Measurements from ENCODE around the gene GSG1L.

DNA sequence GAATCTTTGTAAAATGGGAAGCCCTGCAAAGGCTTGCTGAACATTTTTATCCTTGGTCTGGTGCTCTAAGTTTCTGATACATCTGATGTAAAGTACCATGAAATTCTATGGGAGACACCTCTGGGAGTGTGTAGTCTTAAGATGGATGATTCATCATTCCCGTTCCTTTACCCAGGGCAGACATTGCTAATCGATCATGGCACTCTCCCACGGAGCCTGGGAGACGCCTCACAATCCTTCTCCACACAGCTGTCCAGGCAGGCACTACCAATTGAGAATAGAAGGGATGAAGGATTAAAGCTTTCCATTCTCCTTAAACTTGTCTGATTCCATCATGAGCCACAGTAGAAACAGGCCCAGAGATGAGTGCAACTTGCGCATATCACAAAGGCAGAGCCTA lies 144.8 kb downstream of the GSG1L start:
- TF ChIP-seq, protein P1, sequence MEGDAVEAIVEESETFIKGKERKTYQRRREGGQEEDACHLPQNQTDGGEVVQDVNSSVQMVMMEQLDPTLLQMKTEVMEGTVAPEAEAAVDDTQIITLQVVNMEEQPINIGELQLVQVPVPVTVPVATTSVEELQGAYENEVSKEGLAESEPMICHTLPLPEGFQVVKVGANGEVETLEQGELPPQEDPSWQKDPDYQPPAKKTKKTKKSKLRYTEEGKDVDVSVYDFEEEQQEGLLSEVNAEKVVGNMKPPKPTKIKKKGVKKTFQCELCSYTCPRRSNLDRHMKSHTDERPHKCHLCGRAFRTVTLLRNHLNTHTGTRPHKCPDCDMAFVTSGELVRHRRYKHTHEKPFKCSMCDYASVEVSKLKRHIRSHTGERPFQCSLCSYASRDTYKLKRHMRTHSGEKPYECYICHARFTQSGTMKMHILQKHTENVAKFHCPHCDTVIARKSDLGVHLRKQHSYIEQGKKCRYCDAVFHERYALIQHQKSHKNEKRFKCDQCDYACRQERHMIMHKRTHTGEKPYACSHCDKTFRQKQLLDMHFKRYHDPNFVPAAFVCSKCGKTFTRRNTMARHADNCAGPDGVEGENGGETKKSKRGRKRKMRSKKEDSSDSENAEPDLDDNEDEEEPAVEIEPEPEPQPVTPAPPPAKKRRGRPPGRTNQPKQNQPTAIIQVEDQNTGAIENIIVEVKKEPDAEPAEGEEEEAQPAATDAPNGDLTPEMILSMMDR (IDR thresholded peaks at IDR 0.05; ENCODE audit: insufficient read depth, low read length) = no peak
- TF ChIP-seq, protein P2, sequence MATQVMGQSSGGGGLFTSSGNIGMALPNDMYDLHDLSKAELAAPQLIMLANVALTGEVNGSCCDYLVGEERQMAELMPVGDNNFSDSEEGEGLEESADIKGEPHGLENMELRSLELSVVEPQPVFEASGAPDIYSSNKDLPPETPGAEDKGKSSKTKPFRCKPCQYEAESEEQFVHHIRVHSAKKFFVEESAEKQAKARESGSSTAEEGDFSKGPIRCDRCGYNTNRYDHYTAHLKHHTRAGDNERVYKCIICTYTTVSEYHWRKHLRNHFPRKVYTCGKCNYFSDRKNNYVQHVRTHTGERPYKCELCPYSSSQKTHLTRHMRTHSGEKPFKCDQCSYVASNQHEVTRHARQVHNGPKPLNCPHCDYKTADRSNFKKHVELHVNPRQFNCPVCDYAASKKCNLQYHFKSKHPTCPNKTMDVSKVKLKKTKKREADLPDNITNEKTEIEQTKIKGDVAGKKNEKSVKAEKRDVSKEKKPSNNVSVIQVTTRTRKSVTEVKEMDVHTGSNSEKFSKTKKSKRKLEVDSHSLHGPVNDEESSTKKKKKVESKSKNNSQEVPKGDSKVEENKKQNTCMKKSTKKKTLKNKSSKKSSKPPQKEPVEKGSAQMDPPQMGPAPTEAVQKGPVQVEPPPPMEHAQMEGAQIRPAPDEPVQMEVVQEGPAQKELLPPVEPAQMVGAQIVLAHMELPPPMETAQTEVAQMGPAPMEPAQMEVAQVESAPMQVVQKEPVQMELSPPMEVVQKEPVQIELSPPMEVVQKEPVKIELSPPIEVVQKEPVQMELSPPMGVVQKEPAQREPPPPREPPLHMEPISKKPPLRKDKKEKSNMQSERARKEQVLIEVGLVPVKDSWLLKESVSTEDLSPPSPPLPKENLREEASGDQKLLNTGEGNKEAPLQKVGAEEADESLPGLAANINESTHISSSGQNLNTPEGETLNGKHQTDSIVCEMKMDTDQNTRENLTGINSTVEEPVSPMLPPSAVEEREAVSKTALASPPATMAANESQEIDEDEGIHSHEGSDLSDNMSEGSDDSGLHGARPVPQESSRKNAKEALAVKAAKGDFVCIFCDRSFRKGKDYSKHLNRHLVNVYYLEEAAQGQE (IDR thresholded peaks at IDR 0.05; ENCODE audit: insufficient replicate concordance, low read depth) = no peak
- TF ChIP-seq GABPA (IDR thresholded peaks at IDR 0.05; ENCODE audit: low read depth) = no peak

Measured in HL-60 (cell line).